Measurements from ENCODE around the gene AMN1.
"Not testable (repeated sequence)": the region's sequence is repeated elsewhere in the genome, so short reads cannot be mapped to it uniquely, and the experiment has no call there.

DNA sequence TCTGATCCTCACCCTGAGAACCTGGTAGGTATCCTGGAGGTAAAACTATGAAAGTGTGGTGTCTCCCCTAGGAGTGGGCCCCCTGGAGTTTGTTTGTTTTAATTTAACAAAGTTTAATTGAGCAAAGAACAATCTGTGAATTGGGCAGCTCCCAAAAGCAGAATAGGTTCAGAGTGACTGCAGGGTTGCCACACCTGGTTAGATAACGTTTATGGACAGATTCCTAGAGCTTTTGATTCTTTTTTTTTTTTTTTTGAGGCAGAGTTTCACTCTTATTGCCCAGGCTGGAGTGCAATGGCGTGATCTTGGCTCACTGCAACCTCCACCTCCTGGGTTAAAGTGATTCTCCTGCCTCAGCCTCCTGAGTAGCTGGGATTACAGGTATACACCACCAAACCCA, 59.2 kb downstream of the AMN1 start:
- TF ChIP-seq, protein P1, sequence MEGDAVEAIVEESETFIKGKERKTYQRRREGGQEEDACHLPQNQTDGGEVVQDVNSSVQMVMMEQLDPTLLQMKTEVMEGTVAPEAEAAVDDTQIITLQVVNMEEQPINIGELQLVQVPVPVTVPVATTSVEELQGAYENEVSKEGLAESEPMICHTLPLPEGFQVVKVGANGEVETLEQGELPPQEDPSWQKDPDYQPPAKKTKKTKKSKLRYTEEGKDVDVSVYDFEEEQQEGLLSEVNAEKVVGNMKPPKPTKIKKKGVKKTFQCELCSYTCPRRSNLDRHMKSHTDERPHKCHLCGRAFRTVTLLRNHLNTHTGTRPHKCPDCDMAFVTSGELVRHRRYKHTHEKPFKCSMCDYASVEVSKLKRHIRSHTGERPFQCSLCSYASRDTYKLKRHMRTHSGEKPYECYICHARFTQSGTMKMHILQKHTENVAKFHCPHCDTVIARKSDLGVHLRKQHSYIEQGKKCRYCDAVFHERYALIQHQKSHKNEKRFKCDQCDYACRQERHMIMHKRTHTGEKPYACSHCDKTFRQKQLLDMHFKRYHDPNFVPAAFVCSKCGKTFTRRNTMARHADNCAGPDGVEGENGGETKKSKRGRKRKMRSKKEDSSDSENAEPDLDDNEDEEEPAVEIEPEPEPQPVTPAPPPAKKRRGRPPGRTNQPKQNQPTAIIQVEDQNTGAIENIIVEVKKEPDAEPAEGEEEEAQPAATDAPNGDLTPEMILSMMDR (tag by site-specific recombination; IDR thresholded peaks at IDR 0.05): not testable (repeated sequence)
- TF ChIP-seq ZNF623 (tag by site-specific recombination; IDR thresholded peaks at IDR 0.05); ZFP41 (tag by site-specific recombination; IDR thresholded peaks at IDR 0.05; ENCODE audit: borderline replicate concordance); ZNF548 (tag by site-specific recombination; IDR thresholded peaks at IDR 0.05); ZNF211 (tag by site-specific recombination; IDR thresholded peaks at IDR 0.05; ENCODE audit: low read depth): not testable (repeated sequence)
- TF ChIP-seq, protein P2, sequence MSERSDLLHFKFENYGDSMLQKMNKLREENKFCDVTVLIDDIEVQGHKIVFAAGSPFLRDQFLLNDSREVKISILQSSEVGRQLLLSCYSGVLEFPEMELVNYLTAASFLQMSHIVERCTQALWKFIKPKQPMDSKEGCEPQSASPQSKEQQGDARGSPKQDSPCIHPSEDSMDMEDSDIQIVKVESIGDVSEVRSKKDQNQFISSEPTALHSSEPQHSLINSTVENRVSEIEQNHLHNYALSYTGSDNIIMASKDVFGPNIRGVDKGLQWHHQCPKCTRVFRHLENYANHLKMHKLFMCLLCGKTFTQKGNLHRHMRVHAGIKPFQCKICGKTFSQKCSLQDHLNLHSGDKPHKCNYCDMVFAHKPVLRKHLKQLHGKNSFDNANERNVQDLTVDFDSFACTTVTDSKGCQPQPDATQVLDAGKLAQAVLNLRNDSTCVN (tag by site-specific recombination; optimal IDR thresholded peaks at IDR 0.05): not testable (repeated sequence)
